HG03045 (cell line): ENCODE results near the gene SLITRK5.

ENCODE experiments used
- ATAC-seq: cut with Tn5 transposase; IDR thresholded peaks from one replicate; pipeline ENCODE4 v1.9.1; 2021; ENCODE audit warnings: mild to moderate bottlenecking, moderate library complexity; ENCODE audit not compliant: unreplicated experiment

SLITRK5 gene, protein sequence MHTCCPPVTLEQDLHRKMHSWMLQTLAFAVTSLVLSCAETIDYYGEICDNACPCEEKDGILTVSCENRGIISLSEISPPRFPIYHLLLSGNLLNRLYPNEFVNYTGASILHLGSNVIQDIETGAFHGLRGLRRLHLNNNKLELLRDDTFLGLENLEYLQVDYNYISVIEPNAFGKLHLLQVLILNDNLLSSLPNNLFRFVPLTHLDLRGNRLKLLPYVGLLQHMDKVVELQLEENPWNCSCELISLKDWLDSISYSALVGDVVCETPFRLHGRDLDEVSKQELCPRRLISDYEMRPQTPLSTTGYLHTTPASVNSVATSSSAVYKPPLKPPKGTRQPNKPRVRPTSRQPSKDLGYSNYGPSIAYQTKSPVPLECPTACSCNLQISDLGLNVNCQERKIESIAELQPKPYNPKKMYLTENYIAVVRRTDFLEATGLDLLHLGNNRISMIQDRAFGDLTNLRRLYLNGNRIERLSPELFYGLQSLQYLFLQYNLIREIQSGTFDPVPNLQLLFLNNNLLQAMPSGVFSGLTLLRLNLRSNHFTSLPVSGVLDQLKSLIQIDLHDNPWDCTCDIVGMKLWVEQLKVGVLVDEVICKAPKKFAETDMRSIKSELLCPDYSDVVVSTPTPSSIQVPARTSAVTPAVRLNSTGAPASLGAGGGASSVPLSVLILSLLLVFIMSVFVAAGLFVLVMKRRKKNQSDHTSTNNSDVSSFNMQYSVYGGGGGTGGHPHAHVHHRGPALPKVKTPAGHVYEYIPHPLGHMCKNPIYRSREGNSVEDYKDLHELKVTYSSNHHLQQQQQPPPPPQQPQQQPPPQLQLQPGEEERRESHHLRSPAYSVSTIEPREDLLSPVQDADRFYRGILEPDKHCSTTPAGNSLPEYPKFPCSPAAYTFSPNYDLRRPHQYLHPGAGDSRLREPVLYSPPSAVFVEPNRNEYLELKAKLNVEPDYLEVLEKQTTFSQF

GRCh38 chr13:87671031-87671752 lies at the start of gene SLITRK5:
SLITRK5 (plus strand) TSS chr13:87671371; CDS start chr13:87675389, 4,018 bp downstream.
- ATAC-seq = peak; percentile 93

DNA sequence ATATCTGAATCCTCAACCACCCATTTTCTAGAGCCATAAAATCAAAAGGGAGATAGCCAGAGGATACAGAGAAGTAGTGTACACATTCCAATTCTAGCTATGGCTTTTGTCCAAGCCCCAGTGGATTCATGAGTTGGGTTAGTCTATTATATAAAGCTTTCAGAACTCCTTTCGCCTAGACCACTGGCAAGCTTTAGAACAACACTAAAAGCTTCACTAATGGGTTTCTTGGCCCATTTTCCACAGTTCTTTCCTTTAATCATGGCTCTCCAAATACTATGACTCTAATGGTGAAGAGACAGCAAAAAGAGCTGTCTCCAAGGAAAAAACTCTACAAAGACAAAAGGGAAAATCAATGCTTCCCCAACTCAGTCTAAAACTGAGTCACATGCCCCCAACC lies 48.2 kb upstream of the SLITRK5 start:
- ATAC-seq = no peak

DNA sequence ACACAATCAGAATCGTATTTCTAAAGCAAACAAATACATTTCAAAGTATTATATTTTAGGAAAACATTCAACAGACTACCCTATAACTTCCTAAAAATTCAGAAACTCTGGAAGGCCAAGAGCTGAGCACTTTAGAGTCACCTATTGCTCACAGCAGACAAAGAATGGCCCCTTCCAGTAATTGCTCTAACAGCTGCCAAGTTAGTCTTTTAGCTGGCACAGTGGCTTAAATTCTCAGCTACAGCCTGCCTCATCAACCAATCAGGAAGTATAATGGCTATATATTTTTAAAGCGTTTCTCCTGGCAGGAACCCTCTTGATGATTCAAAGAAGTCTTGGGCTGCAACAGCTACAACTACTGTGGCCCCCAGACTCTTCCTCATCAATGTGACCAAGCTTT lies 14.9 kb upstream of the SLITRK5 start:
- ATAC-seq = no peak

- ATAC-seq = no peak
Observed at GRCh38 chr13:87661471-87661870, 9.7 kb upstream of the SLITRK5 start.

- ATAC-seq = no peak
Observed at GRCh38 chr13:87666831-87667230, 4.3 kb upstream of the SLITRK5 start.

DNA sequence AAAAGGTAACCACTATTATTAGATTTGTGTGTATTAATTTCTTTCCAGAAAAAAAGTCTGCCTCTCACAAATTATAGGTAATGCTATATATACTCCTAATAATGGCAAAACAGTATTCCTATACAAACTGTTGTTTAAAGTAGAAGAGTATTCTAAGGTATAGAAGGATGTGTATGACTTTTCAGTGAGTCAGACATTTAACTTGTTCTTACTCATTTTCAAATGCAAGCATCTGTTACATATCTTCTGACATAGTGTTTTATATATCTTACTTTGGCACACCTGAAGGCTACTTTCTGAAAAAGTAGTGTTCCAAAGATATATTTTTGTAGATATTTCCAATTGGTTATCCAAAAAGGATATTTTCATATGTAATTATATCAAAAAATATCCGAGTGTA lies 3.5 kb upstream of the SLITRK5 start:
- ATAC-seq = no peak

- ATAC-seq = peak; percentile 38
Observed at GRCh38 chr13:87669379-87669978, 1.7 kb upstream of the SLITRK5 start.

GRCh38 chr13:87671753-87672605 lies 808 bp downstream of the SLITRK5 start:
- no peak for ATAC-seq

DNA sequence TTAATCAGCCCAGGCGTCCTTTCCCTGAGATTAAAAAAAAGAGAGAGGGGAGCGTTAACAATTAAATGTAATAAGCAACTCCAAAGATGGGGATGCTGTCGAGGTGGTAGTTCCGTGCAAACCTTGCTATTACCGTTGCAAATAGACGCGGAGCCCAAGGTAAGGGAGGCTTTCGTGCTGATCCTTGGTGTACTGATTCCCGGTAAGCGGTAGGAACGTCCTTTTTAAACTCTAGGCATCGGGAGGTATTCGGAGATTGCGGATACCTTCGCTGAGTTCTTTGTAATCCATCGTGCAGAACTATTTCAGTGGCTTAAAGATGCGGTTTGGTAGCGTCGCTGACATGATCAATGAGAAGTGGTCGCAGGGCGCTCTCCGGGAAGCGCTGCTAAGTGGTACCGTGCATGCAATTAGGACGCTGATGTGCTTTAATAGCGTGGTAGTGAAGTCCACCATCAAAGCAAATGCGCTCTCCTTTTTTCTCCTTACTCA lies 3.1 kb downstream of the SLITRK5 start:
- ATAC-seq = no peak

- no peak for ATAC-seq
Observed at GRCh38 chr13:87675851-87676250, 4.7 kb downstream of the SLITRK5 start.

- ATAC-seq = no peak
Observed at GRCh38 chr13:87676254-87677042, 5.3 kb downstream of the SLITRK5 start.

DNA sequence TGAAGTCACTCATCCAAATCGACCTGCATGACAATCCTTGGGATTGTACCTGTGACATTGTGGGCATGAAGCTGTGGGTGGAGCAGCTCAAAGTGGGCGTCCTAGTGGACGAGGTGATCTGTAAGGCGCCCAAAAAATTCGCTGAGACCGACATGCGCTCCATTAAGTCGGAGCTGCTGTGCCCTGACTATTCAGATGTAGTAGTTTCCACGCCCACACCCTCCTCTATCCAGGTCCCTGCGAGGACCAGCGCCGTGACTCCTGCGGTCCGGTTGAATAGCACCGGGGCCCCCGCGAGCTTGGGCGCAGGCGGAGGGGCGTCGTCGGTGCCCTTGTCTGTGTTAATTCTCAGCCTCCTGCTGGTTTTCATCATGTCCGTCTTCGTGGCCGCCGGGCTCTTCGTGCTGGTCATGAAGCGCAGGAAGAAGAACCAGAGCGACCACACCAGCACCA lies 5.9 kb downstream of the SLITRK5 start:
- ATAC-seq = no peak

DNA sequence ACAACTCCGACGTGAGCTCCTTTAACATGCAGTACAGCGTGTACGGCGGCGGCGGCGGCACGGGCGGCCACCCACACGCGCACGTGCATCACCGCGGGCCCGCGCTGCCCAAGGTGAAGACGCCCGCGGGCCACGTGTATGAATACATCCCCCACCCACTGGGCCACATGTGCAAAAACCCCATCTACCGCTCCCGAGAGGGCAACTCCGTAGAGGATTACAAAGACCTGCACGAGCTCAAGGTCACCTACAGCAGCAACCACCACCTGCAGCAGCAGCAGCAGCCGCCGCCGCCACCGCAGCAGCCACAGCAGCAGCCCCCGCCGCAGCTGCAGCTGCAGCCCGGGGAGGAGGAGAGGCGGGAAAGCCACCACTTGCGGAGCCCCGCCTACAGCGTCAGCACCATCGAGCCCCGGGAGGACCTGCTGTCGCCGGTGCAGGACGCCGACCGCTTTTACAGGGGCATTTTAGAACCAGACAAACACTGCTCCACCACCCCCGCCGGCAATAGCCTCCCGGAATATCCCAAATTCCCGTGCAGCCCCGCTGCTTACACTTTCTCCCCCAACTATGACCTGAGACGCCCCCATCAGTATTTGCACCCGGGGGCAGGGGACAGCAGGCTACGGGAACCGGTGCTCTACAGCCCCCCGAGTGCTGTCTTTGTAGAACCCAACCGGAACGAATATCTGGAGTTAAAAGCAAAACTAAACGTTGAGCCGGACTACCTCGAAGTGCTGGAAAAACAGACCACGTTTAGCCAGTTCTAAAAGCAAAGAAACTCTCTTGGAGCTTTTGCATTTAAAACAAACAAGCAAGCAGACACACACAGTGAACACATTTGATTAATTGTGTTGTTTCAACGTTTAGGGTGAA lies 6.6 kb downstream of the SLITRK5 start:
- ATAC-seq = no peak

GRCh38 chr13:87678372-87678752 lies 7.2 kb downstream of the SLITRK5 start:
- no peak for ATAC-seq

DNA sequence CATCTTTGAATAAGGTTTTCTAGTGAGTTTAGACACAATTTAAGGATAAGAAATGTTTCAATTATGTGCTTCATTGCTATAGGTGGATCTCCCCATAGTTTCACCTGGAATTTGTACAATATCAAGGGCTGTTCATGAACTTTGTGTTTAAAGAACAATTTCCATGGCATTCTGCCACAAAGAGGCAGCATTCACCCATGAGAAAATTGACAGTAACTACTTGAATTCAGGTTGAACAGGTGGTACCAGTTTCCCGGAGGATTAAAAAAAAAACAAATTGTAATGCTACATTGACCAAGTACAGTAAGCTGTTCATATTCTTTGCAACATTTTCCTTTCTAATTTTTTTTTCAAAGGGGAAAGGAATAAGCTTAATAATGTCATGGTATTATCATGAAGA lies 9.1 kb downstream of the SLITRK5 start:
- ATAC-seq = no peak

DNA sequence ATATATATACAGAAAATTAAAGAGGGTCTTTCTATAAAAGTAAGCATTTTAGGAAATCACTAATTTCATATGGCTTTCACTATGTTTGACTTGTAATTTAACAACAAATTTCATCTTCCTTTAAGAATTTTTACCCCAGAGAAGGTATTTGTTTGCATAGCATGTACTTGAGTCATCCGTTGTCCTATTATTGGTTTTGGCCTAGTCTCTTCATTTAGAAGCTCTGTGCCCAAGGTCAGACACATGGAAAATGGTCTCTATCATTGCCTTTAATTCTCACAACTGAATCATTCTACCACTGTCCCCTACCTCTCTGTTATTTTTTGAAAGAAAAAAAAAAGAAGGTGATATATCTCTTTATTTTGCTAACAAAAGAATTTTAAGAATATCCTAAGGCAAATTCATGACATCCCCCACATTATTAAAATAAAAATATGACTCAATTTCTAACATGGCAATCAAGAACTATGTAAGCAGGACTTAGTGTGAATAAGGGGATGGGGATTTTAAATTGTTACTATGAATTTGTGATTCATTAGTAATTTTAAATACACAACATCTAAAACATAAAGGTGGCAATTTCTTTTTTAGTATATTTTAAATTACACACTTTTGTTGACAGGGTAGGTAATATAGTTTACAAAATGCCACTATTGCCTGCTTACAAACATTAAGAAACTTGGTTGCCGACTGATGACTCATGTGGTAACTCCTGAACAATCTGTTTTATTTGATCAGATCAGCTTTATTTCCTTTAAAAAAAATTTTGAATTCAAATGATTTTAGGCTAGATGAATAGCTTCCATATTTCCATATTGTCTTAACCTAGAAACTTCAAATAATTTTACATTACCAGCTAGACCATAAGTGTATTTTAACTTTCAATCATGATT lies 13.9 kb downstream of the SLITRK5 start:
- no peak for ATAC-seq

- ATAC-seq = no peak
Observed at GRCh38 chr13:87696458-87696857, 25.3 kb downstream of the SLITRK5 start.
